ENCODE data around the gene CDH15.

The CDH15 gene

GRCh38 chr16:89129378-89129777 is 42.2 kb upstream of the CDH15 start:
- ATAC-seq = no peak
- no peak for TF ChIP-seq ZFP3 (CRISPR knock-in tag; IDR thresholded peaks at IDR 0.05)
- no peak for TF ChIP-seq ARNTL (CRISPR knock-in tag; IDR thresholded peaks at IDR 0.05; ENCODE audit: borderline replicate concordance, low read depth)
- TF ChIP-seq, protein P1, sequence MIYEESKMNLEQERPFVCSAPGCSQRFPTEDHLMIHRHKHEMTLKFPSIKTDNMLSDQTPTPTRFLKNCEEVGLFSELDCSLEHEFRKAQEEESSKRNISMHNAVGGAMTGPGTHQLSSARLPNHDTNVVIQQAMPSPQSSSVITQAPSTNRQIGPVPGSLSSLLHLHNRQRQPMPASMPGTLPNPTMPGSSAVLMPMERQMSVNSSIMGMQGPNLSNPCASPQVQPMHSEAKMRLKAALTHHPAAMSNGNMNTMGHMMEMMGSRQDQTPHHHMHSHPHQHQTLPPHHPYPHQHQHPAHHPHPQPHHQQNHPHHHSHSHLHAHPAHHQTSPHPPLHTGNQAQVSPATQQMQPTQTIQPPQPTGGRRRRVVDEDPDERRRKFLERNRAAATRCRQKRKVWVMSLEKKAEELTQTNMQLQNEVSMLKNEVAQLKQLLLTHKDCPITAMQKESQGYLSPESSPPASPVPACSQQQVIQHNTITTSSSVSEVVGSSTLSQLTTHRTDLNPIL (CRISPR knock-in tag; IDR thresholded peaks at IDR 0.05; ENCODE audit: low read depth) = no peak
- TF ChIP-seq ZC3H10 (CRISPR knock-in tag; IDR thresholded peaks at IDR 0.05) = no peak
- TF ChIP-seq RARB (CRISPR knock-in tag; IDR thresholded peaks at IDR 0.05) = no peak

- no peak for TF ChIP-seq ESRRG (CRISPR knock-in tag; IDR thresholded peaks at IDR 0.05)
- TF ChIP-seq SNAI2 (CRISPR knock-in tag; IDR thresholded peaks at IDR 0.05) = no peak
- TF ChIP-seq BACH2 (CRISPR knock-in tag; IDR thresholded peaks at IDR 0.05; ENCODE audit: borderline replicate concordance) = no peak
- TF ChIP-seq ZNF8 (CRISPR knock-in tag; IDR thresholded peaks at IDR 0.05) = no peak
- TF ChIP-seq ZFP3 (CRISPR knock-in tag; IDR thresholded peaks at IDR 0.05) = no peak
- TF ChIP-seq, protein P1 (CRISPR knock-in tag; IDR thresholded peaks at IDR 0.05; ENCODE audit: low read depth) = no peak
- no peak for TF ChIP-seq ISL1 (CRISPR knock-in tag; IDR thresholded peaks at IDR 0.05)
- TF ChIP-seq, protein P2, sequence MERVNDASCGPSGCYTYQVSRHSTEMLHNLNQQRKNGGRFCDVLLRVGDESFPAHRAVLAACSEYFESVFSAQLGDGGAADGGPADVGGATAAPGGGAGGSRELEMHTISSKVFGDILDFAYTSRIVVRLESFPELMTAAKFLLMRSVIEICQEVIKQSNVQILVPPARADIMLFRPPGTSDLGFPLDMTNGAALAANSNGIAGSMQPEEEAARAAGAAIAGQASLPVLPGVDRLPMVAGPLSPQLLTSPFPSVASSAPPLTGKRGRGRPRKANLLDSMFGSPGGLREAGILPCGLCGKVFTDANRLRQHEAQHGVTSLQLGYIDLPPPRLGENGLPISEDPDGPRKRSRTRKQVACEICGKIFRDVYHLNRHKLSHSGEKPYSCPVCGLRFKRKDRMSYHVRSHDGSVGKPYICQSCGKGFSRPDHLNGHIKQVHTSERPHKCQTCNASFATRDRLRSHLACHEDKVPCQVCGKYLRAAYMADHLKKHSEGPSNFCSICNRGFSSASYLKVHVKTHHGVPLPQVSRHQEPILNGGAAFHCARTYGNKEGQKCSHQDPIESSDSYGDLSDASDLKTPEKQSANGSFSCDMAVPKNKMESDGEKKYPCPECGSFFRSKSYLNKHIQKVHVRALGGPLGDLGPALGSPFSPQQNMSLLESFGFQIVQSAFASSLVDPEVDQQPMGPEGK (CRISPR knock-in tag; IDR thresholded peaks at IDR 0.05; ENCODE audit: borderline replicate concordance) = no peak
- TF ChIP-seq POU6F1 (CRISPR knock-in tag; IDR thresholded peaks at IDR 0.05; ENCODE audit: borderline replicate concordance, low read depth) = no peak
- no peak for TF ChIP-seq RARB (CRISPR knock-in tag; IDR thresholded peaks at IDR 0.05)
- TF ChIP-seq ZFP30 (CRISPR knock-in tag; IDR thresholded peaks at IDR 0.05) = no peak
Observed at GRCh38 chr16:89130448-89130847, 41.1 kb upstream of the CDH15 start.

DNA sequence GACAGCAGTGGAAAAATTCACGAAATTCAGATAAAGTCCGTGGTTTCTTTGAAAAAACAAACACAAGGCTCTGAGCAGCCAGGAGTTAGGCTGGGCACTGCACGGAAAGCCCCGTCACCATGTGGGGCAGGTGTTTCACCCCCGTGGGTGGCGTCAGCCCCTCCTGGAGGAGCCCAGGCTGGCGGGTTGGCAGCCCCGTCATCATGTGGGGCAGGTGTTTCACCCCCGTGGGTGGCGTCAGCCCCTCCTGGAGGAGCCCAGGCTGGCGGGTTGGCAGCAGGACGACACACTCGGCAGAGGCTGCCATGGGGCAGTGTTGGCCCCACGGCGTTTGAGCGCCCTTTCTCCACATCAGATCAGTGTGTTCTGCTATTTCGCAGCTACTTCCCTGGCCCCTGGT is 39.8 kb upstream of the CDH15 start:
- ATAC-seq = no peak
- TF ChIP-seq POU6F1 (CRISPR knock-in tag; IDR thresholded peaks at IDR 0.05; ENCODE audit: borderline replicate concordance, low read depth) = no peak
- no peak for TF ChIP-seq ARNTL (CRISPR knock-in tag; IDR thresholded peaks at IDR 0.05; ENCODE audit: borderline replicate concordance, low read depth)

More at GRCh38 chr16:89130448-89130847, 41.1 kb upstream of the CDH15 start:
- ATAC-seq = no peak

DNA sequence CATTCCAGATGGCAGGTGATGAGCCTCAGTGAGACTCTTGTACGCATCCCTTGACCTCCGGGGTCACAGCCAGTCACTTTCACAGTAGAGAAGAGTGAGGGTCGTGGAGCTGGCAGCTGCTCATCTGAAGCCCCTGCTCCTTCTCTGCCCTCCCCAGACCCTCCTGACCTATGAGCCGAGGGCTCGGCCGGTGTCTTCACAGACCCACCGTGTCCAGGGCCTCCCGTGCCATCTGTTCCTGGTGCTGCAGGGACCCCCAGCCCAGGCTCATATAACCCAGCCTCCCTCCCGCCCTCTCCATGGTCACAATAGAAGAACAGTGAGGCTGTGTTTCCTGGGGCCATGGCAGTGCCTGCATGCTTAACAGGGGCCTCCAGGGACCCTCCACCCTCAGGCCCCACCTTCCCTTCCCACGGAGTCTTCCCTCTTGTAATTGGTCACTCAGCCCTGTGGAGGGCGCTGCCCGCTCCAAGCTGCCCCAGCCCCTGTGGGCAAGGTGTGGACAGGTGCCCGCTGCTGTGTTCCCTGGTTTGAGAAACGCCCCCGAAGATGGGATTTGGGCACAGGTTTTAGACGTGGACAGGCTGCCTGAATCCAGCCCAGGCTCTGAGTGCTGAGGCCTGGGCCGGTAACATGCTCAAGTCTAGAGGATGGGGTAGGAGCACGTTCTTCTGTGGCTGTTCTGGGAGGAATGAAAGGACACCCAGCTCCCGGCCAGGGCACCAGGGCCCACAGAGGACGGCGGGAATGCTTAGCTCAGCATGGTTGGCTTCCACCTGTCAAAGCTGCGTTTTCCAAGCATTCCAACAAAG is 39.1 kb upstream of the CDH15 start:
- no peak for ATAC-seq
- TF ChIP-seq BACH2 (CRISPR knock-in tag; IDR thresholded peaks at IDR 0.05; ENCODE audit: borderline replicate concordance) (no peak), RARB (CRISPR knock-in tag; IDR thresholded peaks at IDR 0.05) (no peak), TSHZ2 (CRISPR knock-in tag; IDR thresholded peaks at IDR 0.05) (no peak), ZC3H10 (CRISPR knock-in tag; IDR thresholded peaks at IDR 0.05) (no peak), SNAI2 (CRISPR knock-in tag; IDR thresholded peaks at IDR 0.05) (no peak), PPARA (CRISPR knock-in tag; IDR thresholded peaks at IDR 0.05; ENCODE audit: borderline replicate concordance) (no peak), ZNF70 (CRISPR knock-in tag; IDR thresholded peaks at IDR 0.05) (no peak), CSDC2 (CRISPR knock-in tag; IDR thresholded peaks at IDR 0.05) (no peak), TCF4 (CRISPR knock-in tag; IDR thresholded peaks at IDR 0.05; ENCODE audit: borderline replicate concordance) (no peak), TOX (CRISPR knock-in tag; IDR thresholded peaks at IDR 0.05; ENCODE audit: borderline replicate concordance) (no peak), ZNF8 (CRISPR knock-in tag; IDR thresholded peaks at IDR 0.05) (no peak), ARNTL (CRISPR knock-in tag; IDR thresholded peaks at IDR 0.05; ENCODE audit: borderline replicate concordance, low read depth) (no peak), ZFP30 (CRISPR knock-in tag; IDR thresholded peaks at IDR 0.05) (no peak)
- TF ChIP-seq, protein P1 (CRISPR knock-in tag; IDR thresholded peaks at IDR 0.05; ENCODE audit: low read depth) = no peak

Measured in SK-N-SH treated with all-trans-retinoic acid at 6 μM for 48 hours (cell line).